GM18909 (cell line): ENCODE data around the gene CRACR2A.
A peak's percentile ranks its signal among the peaks of the same experiment; 100 is the strongest.

ENCODE experiments used
- ATAC-seq: cut with Tn5 transposase; IDR thresholded peaks from one replicate; pipeline ENCODE4 v1.9.1; 2021; ENCODE audit warnings: mild to moderate bottlenecking; ENCODE audit not compliant: unreplicated experiment, poor library complexity

Gene CRACR2A, protein sequence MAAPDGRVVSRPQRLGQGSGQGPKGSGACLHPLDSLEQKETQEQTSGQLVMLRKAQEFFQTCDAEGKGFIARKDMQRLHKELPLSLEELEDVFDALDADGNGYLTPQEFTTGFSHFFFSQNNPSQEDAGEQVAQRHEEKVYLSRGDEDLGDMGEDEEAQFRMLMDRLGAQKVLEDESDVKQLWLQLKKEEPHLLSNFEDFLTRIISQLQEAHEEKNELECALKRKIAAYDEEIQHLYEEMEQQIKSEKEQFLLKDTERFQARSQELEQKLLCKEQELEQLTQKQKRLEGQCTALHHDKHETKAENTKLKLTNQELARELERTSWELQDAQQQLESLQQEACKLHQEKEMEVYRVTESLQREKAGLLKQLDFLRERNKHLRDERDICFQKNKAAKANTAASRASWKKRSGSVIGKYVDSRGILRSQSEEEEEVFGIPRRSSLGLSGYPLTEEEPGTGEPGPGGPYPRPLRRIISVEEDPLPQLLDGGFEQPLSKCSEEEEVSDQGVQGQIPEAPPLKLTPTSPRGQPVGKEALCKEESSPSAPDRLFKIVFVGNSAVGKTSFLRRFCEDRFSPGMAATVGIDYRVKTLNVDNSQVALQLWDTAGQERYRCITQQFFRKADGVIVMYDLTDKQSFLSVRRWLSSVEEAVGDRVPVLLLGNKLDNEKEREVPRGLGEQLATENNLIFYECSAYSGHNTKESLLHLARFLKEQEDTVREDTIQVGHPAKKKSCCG

DNA sequence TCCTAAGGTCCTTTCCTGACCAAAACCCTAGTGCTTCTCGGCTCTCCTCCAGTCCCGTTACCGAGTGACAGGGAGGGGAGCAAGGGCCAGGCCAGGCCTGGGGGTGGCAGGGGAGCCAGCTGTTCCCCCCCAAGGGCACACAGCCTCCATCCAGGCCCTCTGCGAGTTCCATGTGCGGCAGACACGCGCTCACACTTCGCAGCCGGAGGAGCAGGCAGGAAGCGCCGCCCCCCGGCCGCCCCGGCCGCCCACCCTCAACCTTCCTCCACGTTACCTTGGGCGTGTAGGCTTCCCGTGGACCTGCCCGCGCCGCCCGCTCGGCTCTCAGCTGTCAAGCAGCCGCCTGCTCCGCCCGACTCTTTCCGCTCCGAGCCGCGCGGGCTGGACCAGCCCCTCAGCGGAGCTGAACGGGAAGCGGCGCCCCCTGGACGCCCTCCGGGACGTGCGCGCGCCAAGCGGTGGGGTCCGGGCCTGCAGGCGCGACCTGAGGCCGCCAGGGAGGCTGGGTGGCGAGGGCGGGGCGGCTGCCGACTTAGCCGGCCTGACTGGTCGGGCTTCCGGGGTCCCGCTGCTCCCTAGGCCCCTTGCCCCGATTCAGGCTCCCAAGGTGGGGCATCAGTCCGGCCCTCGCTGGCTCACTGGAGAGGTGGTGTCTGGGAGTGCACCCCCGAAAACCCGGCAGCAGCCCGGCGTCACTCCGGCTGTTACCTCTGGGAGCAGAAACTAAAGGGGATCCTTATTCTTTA lies at the start of gene CRACR2A:
Gene CRACR2A (minus strand): TSS at position 369 of the 746 bp plus-strand sequence. CDS start 56,110 bp downstream, outside the sequence.
- peak; percentile 77 for ATAC-seq

DNA sequence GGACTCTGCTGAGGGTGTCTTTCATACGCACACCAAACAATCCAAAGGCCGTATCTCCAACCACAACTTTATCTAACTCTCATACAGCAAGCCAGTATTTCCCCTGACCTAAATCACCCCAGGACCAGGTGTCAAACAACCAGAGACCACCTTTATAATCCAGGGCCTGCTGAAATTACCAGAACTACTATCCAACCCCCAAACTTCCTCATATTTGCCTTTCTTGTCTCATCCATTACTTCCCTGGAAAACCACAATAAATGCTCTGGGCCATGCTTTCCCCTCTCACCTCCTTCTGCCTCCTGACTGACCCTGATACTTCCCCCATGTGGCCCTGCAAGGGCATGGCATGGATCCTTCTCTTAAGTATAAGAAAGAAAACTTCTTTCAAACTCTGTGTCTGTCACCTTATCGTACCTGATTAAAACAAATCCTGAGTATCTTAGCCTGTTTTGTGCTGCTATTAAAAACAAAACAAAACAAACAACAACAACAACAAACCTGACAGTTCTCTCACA lies 44.7 kb upstream of the CRACR2A start:
- ATAC-seq, result no peak

GRCh38 chr12:3795492-3796133 lies 42.7 kb upstream of the CRACR2A start:
- ATAC-seq, result no peak

GRCh38 chr12:3795066-3795465 lies 42.2 kb upstream of the CRACR2A start:
- ATAC-seq, result no peak

DNA sequence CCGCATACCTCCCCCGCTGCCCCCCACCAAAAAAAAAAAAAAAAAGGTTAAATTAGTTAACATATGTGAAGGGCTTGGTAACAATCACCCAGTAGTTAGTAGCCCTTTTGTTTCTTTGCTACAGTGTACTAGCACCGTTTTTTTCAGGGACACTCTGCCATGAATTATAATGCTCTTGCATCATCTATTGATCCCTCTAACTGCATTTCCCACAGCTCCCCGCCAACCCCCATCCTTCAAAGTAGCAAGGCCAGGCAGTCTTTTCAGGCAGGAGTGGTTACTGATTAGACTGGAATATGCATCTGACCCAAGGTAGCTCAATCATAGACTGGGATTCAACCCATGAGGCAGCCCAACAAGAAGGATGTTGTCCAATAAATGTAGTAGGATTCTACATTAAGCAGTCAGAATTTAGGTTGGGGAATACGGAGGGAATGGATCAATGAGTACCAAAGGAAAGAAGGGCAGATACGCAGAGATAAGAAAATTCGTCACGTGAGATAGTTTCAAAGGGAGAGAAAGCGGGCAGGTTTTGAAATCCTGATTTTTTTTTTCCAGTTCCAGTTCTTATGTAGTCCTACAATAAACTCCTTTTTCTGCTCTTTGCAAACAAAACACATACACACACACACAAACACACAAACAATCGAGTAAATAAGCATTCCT lies 39.8 kb upstream of the CRACR2A start:
- ATAC-seq, result no peak

DNA sequence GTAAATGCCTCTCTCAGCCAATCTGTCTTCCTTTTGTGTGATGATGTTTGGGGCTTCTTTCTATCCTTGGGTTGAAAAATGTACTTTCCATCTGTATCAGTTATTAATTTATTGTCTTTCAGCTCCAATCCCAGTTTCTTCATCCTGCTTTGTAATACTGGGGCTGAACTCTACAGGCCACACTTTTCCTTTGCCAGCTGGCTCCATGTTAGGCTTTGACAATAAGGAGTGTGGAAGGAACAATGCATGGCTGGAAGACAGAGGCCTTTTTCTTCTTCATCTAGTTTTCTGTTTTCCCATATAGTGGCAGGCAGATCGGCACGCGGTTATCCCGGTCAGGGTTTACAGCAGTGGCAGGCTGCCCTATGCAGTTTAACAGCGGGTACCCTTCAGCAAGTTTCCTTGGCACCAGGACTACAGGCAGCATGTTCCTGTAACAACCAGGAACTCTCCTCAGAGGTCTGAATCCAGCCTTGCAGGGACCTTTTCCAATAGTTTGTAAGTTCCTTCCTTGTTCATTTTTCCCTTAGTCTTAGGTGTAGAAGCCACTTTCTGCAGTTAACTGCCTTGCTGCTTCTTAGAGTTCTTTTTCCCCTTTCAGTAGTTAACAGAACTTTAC lies 38.5 kb upstream of the CRACR2A start:
- ATAC-seq, result no peak

DNA sequence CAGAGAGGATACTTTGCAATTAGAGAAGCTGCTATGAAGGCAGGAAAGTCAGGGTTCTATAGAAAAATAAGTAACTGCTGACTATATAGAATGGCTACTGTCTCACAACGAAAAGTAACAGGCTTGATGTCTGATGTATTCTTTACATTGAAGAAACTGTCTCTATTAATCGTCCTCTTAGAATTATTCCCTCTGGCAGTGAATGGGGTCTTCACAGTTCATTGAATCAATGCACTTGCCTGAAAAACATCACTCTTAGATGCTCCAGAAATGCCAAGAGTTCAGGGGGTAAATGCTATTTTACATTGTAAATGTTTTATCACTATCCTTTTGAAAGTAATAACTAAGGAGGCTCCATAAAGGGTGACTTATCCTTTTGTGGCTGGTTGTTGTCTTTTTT lies 37.7 kb upstream of the CRACR2A start:
- no peak for ATAC-seq

DNA sequence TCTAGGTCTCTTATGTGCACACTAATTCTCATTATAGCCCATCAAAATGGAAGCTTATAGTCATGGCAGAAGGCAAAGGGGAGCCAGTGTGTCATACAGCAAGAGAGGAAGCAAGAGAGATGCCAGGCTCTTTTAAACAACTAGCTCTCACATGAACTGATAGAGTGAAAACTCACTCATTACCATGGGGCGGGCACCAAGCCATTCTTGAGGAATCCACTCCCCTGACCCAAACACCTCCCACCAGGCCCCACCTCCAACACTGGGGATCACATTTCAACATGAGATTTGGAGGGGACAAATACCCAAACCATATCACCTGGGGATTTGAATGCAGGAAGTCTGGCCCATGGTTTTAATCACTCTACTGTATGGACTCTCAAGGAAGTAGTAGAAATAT lies 36.9 kb upstream of the CRACR2A start:
- ATAC-seq, result no peak

DNA sequence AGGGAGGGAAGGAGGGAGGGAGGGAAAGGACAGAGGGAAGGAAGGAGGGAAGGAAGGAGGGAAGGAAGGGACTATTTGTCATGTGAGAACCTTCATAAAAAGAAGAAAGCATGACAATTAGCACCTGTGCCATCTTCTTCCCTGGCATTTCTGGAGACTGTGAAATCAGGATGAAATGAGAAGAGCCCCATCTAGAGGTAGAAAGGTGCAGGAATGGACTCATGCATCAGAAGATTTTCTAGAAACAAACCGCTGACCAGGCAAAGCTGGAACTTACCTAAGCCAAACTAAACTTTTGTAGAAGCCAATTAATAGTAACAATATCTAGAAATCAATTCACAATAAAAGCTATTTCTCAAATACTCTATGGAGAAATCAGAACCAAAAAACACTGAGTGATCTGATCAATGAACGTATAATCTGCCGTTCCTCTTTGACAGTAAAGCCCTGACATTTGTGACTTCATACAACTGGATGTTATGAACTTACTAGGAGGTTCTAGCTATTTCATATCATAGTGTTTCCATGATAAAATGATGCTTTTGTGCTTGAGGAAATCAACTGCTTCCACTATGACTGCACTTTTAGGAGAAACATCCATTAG lies 24.4 kb upstream of the CRACR2A start:
- no peak for ATAC-seq

- ATAC-seq, result no peak
Observed at GRCh38 chr12:3775385-3776035, 22.6 kb upstream of the CRACR2A start.

DNA sequence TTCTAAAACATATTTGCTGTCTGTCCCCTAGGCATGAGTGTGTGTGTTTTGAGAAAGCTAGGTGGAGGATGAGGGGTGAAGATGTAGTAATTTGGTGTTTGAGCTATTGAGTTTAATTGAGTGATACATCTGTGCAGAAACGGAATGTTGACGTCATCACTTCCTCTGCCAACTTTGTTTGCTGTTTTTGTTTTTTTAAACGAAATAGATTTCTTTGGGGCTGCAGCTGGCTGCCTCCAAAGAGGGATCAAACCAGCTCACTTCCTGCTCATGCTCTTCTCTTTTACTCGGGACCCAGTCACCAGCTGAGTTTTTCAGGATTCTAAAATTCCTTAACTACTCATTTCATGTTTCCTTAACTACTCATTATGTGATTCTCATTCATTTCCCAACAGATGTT lies 19.5 kb upstream of the CRACR2A start:
- ATAC-seq, result no peak

DNA sequence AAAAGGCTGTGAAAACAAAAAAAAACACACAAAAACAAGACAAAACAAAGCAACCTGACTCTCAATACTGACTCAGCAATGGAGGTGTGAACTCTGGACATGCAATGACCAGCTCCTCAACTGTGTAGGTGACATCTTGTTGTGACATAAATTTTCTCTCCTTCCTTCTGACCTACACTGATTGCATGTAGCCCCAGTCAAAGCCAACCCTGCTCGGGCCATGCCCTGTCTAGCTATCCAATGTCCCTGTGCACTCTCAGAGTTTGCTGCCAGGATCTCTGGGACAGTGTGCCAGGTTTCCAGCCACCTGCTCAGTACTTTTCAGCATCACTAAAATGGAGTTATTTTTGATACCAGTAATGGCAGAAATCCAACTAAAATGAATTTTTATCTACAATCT lies 18.9 kb upstream of the CRACR2A start:
- no peak for ATAC-seq

DNA sequence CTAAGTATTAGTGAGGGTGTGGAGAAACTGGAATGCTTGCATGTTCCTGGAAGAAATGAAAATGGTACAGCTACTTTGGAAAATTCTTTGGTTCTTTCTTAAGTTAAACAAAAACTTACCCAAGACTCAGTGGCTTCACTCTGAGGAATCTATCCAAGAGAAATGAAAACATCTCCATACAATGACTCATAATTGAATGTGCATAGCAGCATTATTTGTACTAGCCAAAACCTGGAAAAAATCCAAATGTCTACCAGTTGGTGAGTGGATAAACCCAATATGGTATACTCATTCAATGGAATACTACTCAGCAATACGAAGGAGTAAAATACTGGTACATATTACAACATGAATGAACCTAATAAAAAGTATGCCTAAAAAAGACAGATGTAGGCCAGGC lies 18.0 kb upstream of the CRACR2A start:
- ATAC-seq, result no peak

DNA sequence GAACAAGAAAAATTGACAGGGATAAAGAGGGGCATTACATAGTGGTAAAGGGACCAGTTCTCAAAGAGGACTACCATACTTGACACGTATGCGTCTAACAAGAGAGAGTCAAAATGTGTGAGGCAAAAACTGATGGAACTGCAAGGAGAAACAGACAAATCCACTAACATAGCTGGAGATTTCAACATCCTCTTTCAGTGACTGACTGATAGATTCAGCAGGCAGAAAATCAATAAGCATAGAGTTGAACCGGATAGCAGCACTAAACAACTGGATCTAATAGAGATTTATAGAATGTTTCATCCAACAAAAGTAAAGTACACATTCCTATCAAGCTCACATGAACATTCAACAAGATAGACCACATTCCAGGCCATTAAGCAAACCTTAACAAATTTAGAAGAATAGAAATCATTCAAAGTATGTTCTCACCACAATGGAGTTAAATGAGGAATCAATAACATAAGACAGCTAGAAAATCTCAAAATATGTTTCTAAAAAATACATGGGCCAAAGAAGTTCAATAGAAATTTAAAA lies 16.1 kb upstream of the CRACR2A start:
- ATAC-seq, result no peak

DNA sequence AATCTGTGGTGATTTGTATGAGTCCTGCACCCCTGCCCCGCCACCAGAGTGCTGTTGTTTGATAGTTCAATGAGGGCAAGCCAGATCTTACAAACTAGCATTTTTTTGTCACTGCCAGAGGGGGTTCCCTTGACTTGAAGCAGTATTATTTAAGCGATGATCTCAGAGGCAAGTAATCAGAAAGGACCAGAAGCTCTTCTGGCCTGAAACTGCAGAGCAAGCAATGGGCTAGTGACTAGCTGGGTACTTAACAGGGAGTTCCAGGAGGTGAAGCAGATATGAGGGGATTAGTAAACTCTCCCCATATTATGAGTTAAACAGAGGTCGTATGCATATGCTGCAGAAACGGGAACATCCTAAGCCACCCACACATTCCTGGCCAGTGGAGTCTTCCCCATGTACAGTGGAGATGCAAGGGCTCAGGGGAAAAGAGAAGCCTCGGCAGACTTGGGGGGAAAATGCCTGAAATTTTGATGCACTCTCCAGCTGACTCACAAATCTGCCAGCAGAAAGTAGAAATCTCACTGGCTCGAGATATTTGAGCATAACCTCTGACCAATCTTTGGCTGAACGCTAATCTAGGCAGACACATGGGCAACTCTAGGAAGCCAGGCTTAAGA lies 8.3 kb upstream of the CRACR2A start:
- no peak for ATAC-seq

- ATAC-seq, result no peak
Observed at GRCh38 chr12:3759878-3760277, 7.0 kb upstream of the CRACR2A start.

DNA sequence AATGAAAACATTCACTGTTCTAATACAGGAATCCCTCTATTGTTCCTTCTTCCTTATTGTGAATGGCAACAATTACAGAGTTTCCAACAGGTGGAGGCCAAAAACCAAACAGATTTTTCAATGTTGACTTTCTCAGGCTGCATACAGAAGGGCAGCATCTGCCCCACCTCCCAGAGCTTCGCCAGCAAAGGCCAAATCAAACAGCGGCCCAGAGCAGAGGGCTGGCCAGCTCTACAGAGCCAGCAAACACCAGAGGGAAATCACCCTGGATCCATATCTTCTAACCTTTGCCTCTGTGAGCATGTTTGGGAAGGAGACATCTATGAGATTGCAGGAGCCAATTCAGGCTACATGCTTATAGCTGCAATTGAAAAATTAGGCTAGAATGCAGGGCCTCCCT lies 4.4 kb upstream of the CRACR2A start:
- ATAC-seq, result no peak

- no peak for ATAC-seq
Observed at GRCh38 chr12:3755898-3756297, 3.0 kb upstream of the CRACR2A start.
